ENCODE results near the gene PRR7. TPM values are rescaled to one million over a fixed set of nuclear protein-coding genes. Genes with fewer than 3 reads are reported as not detected.

The PRR7 gene
- total RNA-seq, 1 experiment from 2014 or later = 40.6 TPM

DNA sequence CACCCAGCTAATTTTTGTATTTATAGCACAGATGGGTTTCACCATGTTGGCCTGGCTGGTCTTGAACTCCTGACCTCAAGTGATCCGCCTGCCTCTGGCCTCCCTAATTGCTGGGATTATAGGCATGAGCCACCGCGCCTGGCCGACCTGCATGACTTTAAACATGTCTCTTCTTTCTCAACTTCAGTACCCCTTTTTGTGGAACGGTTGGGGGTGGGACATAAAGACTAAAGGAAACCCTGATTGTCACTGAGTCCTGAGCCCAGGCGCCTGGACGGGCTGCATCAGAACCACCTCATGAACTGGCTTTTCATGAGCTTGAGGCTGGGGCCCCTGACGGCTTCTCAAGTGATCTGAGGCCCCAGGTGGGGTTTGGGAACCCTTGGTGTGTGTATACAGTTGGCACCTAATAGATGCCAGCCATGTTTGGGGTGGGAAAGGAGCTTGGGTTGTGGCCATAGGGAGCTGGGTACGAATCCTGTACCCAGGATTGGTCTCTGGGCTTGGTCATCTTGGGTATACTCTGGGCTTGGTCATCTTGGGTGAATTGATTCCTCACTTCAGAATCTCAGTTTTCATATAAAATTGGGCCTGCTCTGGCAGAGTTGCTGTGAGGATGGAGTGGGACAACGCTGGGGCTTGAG, 17.9 kb upstream of the PRR7 start:
- ATAC-seq (no peak), DNase-seq (no peak)
- H3K79me2 ChIP-seq (ENCODE audit: low read length) = peaks cover 31% of the 10 kb centered on the region
- peaks cover 3% of the 10 kb centered on the region; the same call in 1 of the 2 replicates for H3K36me3 ChIP-seq (ENCODE audit: low read depth, low read length)
- H3K9me2 ChIP-seq (replicated peaks; ENCODE audit: low read length) = no peaks in the 10 kb centered on the region
- peak overlapping the region; percentile 99; the same call in 1 of the 2 replicates for H3K4me2 ChIP-seq (ENCODE audit: low read length)
- H4K20me1 ChIP-seq (ENCODE audit: low read length) = 0 out of 2 replicates have a peak, but pooled peaks cover 5% of the 10 kb centered on the region
- no peaks in the 10 kb centered on the region for H3F3A ChIP-seq (ENCODE audit: low read length, unreplicated experiment)
- no peak overlapping the region for H3K27ac ChIP-seq (ENCODE audit: low read length)
- ChIA-PET CTCF (no interaction called here), POLR2A (ENCODE audit: unreplicated experiment) (no interaction called here)
- H3K4me3 ChIP-seq (ENCODE audit: low read length) = no peak overlapping the region
- no peaks in the 10 kb centered on the region for H3K27me3 ChIP-seq (ENCODE audit: low read length)
- peaks cover 19% of the 10 kb centered on the region for H3K4me1 ChIP-seq (ENCODE audit: insufficient read depth, low read length)
- TF ChIP-seq EZH2phosphoT487 (IDR thresholded peaks at IDR 0.05; ENCODE audit: borderline replicate concordance, low read length) = no peak
- no peak for TF ChIP-seq CTCF (conservative IDR thresholded peaks at IDR 0.05; ENCODE audit: low read depth, low read length)
- TF ChIP-seq EZH2 (IDR thresholded peaks at IDR 0.05; ENCODE audit: low read length, unreplicated experiment) = no peak
- H2AFZ ChIP-seq (ENCODE audit: low read length) = no peak overlapping the region
- intact Hi-C loops (cut with micrococcal nuclease) = no loop called here
- no peaks in the 10 kb centered on the region for H3K9me3 ChIP-seq (ENCODE audit: low read length)
- H3K9ac ChIP-seq (ENCODE audit: low read length) = no peak overlapping the region
- BruUV-seq (replicated peaks) = no TSS peak

DNA sequence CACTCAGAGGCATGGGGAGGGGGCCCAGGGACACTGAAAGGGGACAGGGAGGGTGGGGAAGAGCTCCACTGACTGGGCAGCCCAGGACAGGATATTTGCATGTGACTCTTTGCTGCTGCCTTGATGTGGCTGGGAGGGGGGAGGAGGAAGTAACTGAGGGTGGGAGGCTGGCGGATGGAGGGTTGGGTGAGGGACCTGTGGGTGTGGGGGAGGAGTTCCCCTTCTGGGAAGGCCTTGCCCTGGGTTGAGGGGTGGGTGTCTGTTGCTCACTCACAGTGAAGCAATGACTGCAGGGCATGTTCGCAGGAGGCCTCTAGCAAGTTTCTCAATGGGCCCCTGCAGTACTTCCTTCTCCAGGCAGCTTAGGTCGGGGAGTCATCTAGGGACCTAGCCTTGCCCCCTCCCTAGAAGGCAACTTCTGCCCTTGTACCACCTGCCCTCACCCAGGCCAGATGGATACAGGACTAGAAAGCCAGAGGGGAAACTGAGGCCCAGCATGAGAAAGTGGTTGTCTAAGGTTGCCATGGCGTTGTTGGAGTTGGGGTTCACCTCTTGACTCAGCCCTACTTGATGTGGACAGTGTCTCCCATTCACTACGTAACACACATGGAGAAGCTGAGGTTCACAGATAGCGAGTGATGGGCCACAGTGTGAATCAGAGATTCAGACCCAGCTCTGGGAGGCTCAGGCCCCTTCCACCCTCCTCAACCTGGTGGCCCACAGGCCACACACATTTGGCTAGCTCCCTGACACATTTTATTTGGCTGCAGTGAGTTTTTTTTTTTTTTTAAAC, 17.2 kb upstream of the PRR7 start:
- H3K9ac ChIP-seq (ENCODE audit: low read length) = no peak overlapping the region
- H2AFZ ChIP-seq (ENCODE audit: low read length) = no peak overlapping the region
- peaks cover 31% of the 10 kb centered on the region for H3K79me2 ChIP-seq (ENCODE audit: low read length)
- no peaks in the 10 kb centered on the region for H3K9me3 ChIP-seq (ENCODE audit: low read length)
- H3K4me1 ChIP-seq (ENCODE audit: insufficient read depth, low read length) = peaks cover 19% of the 10 kb centered on the region
- H3K27me3 ChIP-seq (ENCODE audit: low read length) = no peaks in the 10 kb centered on the region
- no peak overlapping the region for H3K27ac ChIP-seq (ENCODE audit: low read length)
- no peaks in the 10 kb centered on the region for H3F3A ChIP-seq (ENCODE audit: low read length, unreplicated experiment)
- no peak for TF ChIP-seq CTCF (conservative IDR thresholded peaks at IDR 0.05; ENCODE audit: low read depth, low read length)
- no peak for TF ChIP-seq EZH2 (IDR thresholded peaks at IDR 0.05; ENCODE audit: low read length, unreplicated experiment)
- TF ChIP-seq EZH2phosphoT487 (IDR thresholded peaks at IDR 0.05; ENCODE audit: borderline replicate concordance, low read length) = no peak
- ATAC-seq (no peak), DNase-seq (no peak)
- no peak overlapping the region for H3K4me3 ChIP-seq (ENCODE audit: low read length)
- intact Hi-C loops (cut with micrococcal nuclease) = no loop called here
- 0 out of 2 replicates have a peak, but pooled peaks cover 5% of the 10 kb centered on the region for H4K20me1 ChIP-seq (ENCODE audit: low read length)
- CTCF ChIA-PET = interaction anchor here (0.7 kb wide), 1 partner anchor 39 kb away, joined by 12 read pairs; no protein-coding TSS in a partner anchor
- POLR2A ChIA-PET (ENCODE audit: unreplicated experiment) = no interaction called here
- no TSS peak for BruUV-seq (replicated peaks)
- H3K36me3 ChIP-seq (ENCODE audit: low read depth, low read length) = peaks cover 7% of the 10 kb centered on the region; the same call in 1 of the 2 replicates
- H3K9me2 ChIP-seq (replicated peaks; ENCODE audit: low read length) = no peaks in the 10 kb centered on the region
- no peak overlapping the region for H3K4me2 ChIP-seq (ENCODE audit: low read length)
